Spleen (tissue), 11 donors: Measurements from ENCODE around the gene PRMT9. TPM values are rescaled to one million over a fixed set of nuclear protein-coding genes. Genes with fewer than 3 reads are reported as not detected.

ENCODE experiments used
- DNase-seq: peaks from one replicate; pipeline ENCODE4 v3.0.0-alpha.2; 2020
- H3K27ac ChIP-seq, 8 donors: fragments of 200-600 bp; sonication (generic) in 7 of 8; 1 replicate in 4 of 8; 2 replicates in 4 of 8; pipeline versions ENCODE4 v1.5.0 to v1.8.0; 2016 to 2021; ENCODE audit warnings: inconsistent platforms in 4 of 8, mild to moderate bottlenecking in 4 of 8, moderate library complexity in 1 of 8
- H3K27me3 ChIP-seq, 7 donors: fragments of 200-600 bp; sonication (generic) in 6 of 7; replicated peaks in 1 of 7; 1 replicate in 4 of 7; 2 replicates in 3 of 7; pipeline versions ENCODE4 v1.5.0 to v1.8.0; 2016 to 2021; ENCODE audit warnings: inconsistent platforms in 3 of 7, mild to moderate bottlenecking in 1 of 7
- H3K36me3 ChIP-seq, 6 donors: fragments of 200-600 bp; sonication (generic) in 5 of 6; 1 replicate in 4 of 6; 2 replicates in 2 of 6; pipeline versions ENCODE4 v1.5.0 to v1.8.0; 2016 to 2021; ENCODE audit warnings: inconsistent platforms in 2 of 6
- H3K4me1 ChIP-seq, 6 donors: fragments of 200-600 bp; sonication (generic) in 5 of 6; 1 replicate in 3 of 6; 2 replicates in 3 of 6; pipeline versions ENCODE4 v1.5.0 to v1.8.0; 2016 to 2021; ENCODE audit warnings: inconsistent platforms in 3 of 6
- H3K4me3 ChIP-seq, 8 donors: fragments of 200-600 bp; sonication (generic) in 7 of 8; 1 replicate in 4 of 8; 2 replicates in 4 of 8; pipeline versions ENCODE4 v1.5.0 to v1.8.0; 2016 to 2021; ENCODE audit warnings: inconsistent platforms in 4 of 8, mild to moderate bottlenecking in 4 of 8, moderate library complexity in 2 of 8
- H3K9me3 ChIP-seq, 8 donors: fragments of 200-600 bp; sonication (generic) in 7 of 8; 1 replicate in 4 of 8; 2 replicates in 4 of 8; pipeline versions ENCODE4 v1.5.0 to v1.8.0; 2016 to 2021; ENCODE audit warnings: inconsistent platforms in 4 of 8
- CTCF ChIP-seq, 11 experiments: fragments of 200-600 bp in 7 of 11; fragments of 450-650 bp in 4 of 11; sonication (generic) in 4 of 11; IDR thresholded peaks in 8 of 11; conservative IDR thresholded peaks in 3 of 11; 1 replicate in 7 of 11; 2 replicates in 4 of 11; pipeline versions ENCODE4 v1.4.0 to v1.8.0; 2016 to 2021; ENCODE audit warnings: antibody characterized with exemption in 11 of 11, inconsistent platforms in 4 of 11, mild to moderate bottlenecking in 1 of 11
- POLR2A ChIP-seq, 3 donors: fragments of 450-650 bp; IDR thresholded peaks; one replicate each; pipeline ENCODE4 v1.5.1; 2017; ENCODE audit warnings: antibody characterized with exemption in 3 of 3, mild to moderate bottlenecking in 1 of 3
- POLR2AphosphoS5 ChIP-seq, 3 donors: sonication (generic); formaldehyde crosslinking; IDR thresholded peaks; one replicate each; pipeline ENCODE4 v1.5.1; 2017; ENCODE audit warnings: antibody characterized with exemption in 3 of 3
- WGBS, 5 donors: extraction: QIAGEN DNeasy Blood & Tissue Kit in 3 of 5; methylation state at CpG; one replicate each; pipeline versions ENCODE4 v1.1.5 to v1.1.7; 2013 to 2018; 5-methylcytosine and 5-hydroxymethylcytosine counted together
- intact Hi-C: fragments of 100-400 bp; cut with DNase I; formaldehyde crosslinking; loops from one replicate; pipeline ENCODE4 v1.15.0; 2023; ENCODE audit warnings: low total_unique reads
- polyA plus RNA-seq, 3 donors: library from polyadenylated mRNA; stranded (reverse); fragments of 200-250 nt; gene quantifications; one replicate each; pipeline ENCODE4 v1.2.1, GENCODE V29; 2013
- total RNA-seq, 7 donors: library from RNA; depleted of rRNA in 3 of 7; stranded (reverse); fragments of >200 nt in 3 of 7; fragmentation: NEBNext Ultra II Directional in 4 of 7; extraction: Animal tissue kit (Norgen Biotek cat#: 25700) in 4 of 7; gene quantifications; one replicate each; pipeline versions ENCODE4 v1.1.0 to v1.2.1, GENCODE V29; 2016 to 2021
- donor health status: healthy with polysubstance abuse.
- donor health status: DM: no; HTN: no; CAD: no; lungs with moderate emphysema.
- donor health status: DM: no; HTN: no; CAD: no.
- donor health status: Bipolar disorder and iron deficiency.
- donor health status: healthy.
- donor health status: DM: no; HTN: no; CAD: no.
- donor health status: DM: yes; HTN: yes; CAD: no.

PRMT9 gene
- total and polyA plus RNA-seq, 10 donors: 2.9 to 11.2 (median 8.7) TPM

- Histone ChIP-seq H3K9me3 (peaks cover 0 to 6% (median 0%) of the 10 kb centered on the region in 8 donors), H3K36me3 (peaks cover 3 to 89% (median 63%) of the 10 kb centered on the region in 6 donors), H3K4me3 (no peak overlapping the region), H3K27ac (no peak overlapping the region), H3K4me1 (peaks cover 0 to 5% (median 0%) of the 10 kb centered on the region in 6 donors), H3K27me3 (no peaks in the 10 kb centered on the region)
- intact Hi-C loops: no loop called here
- TF ChIP-seq POLR2A (IDR thresholded peaks at IDR 0.05): no peak
- no peak for TF ChIP-seq POLR2AphosphoS5 (IDR thresholded peaks at IDR 0.05)
- no peak for TF ChIP-seq CTCF (IDR thresholded peaks at IDR 0.05 in 8 of 11, conservative IDR thresholded peaks at IDR 0.05 in 3 of 11)
- no peak for DNase-seq
- WGBS, 5 donors: 63 to 74% (median 67%) methylated on average over 2 of the region's 2 CpGs
Measured at GRCh38 chr4:147638942-147639341, 45.0 kb downstream of the PRMT9 start.

DNA sequence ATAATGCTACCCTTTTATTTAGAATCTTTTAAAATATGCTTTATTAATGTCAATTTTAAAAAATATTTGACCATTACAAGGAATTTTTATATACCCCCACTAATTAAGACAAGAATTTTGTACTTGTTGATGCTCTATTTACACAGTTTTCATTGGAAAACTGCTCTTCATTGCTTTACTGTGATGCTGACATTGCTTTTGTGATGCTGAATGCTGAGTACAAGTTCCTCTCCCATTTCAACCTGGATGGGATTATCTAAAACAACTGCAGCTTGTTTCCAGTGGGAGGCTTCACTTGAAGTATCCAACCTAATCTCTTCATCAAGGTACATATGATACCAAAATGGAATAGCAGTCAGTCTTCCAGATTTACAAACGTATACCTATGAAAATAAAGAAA, 45.6 kb downstream of the PRMT9 start:
- 85 to 94% (median 93%) methylated on average over 1 of the region's 1 CpG for WGBS, 5 donors
- Histone ChIP-seq H3K4me3 (no peak overlapping the region), H3K27me3 (no peaks in the 10 kb centered on the region), H3K4me1 (peaks cover 0 to 5% (median 0%) of the 10 kb centered on the region in 6 donors), H3K27ac (no peak overlapping the region), H3K9me3 (peaks cover 0 to 6% (median 0%) of the 10 kb centered on the region in 8 donors), H3K36me3 (peaks cover 3 to 93% (median 69%) of the 10 kb centered on the region in 6 donors)
- no peak for DNase-seq
- TF ChIP-seq POLR2AphosphoS5 (IDR thresholded peaks at IDR 0.05): no peak
- intact Hi-C loops: no loop called here

- no peak overlapping the region for H3K27ac ChIP-seq
- DNase-seq: no peak
- H3K4me1 ChIP-seq: peaks cover 0 to 5% (median 0%) of the 10 kb centered on the region in 6 donors
- H3K36me3 ChIP-seq: peaks cover 3 to 93% (median 70%) of the 10 kb centered on the region in 6 donors
- intact Hi-C loops: no loop called here
- H3K27me3 ChIP-seq: no peaks in the 10 kb centered on the region
- no peak overlapping the region for H3K4me3 ChIP-seq
- peaks cover 0 to 6% (median 0%) of the 10 kb centered on the region in 8 donors for H3K9me3 ChIP-seq
- TF ChIP-seq POLR2A (IDR thresholded peaks at IDR 0.05) (no peak), POLR2AphosphoS5 (IDR thresholded peaks at IDR 0.05) (no peak), CTCF (IDR thresholded peaks at IDR 0.05 in 8 of 11, conservative IDR thresholded peaks at IDR 0.05 in 3 of 11) (no peak)
Measured at GRCh38 chr4:147635348-147635747, 48.6 kb downstream of the PRMT9 start.

DNA sequence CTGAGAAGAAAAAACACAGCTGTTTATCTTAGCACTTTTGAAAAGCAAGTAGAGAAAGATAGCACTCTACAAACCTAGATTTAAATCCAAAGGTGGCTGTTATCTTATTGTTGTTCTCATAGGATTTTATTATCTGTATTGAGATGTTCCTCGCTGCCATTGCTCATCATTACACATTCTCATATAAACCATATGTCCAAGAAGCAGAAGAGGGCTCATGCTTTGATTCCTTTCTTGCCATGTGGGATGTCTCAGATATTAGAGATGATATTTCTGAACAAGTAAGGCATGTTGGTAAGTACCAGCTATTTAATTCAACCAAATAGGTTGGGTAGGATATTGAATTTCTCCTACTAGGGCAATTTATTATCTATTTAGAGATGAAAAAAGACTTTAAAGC, 50.3 kb downstream of the PRMT9 start:
- peaks cover 3 to 100% (median 81%) of the 10 kb centered on the region in 6 donors for H3K36me3 ChIP-seq
- 81 to 100% (median 97%) methylated on average over 1 of the region's 1 CpG for WGBS, 5 donors
- intact Hi-C loops: no loop called here
- no peak overlapping the region for H3K4me3 ChIP-seq
- H3K9me3 ChIP-seq: peaks cover 0 to 6% (median 0%) of the 10 kb centered on the region in 8 donors
- no peak for DNase-seq
- no peak overlapping the region for H3K27ac ChIP-seq
- H3K27me3 ChIP-seq: no peaks in the 10 kb centered on the region
- H3K4me1 ChIP-seq: no peaks in the 10 kb centered on the region
- TF ChIP-seq POLR2AphosphoS5 (IDR thresholded peaks at IDR 0.05) (no peak), CTCF (IDR thresholded peaks at IDR 0.05 in 8 of 11, conservative IDR thresholded peaks at IDR 0.05 in 3 of 11) (no peak), POLR2A (IDR thresholded peaks at IDR 0.05) (no peak)

- WGBS, 5 donors: 77 to 90% (median 85%) methylated on average over 3 of the region's 3 CpGs
- TF ChIP-seq CTCF (IDR thresholded peaks at IDR 0.05 in 8 of 11, conservative IDR thresholded peaks at IDR 0.05 in 3 of 11) (no peak), POLR2AphosphoS5 (IDR thresholded peaks at IDR 0.05) (no peak), POLR2A (IDR thresholded peaks at IDR 0.05) (no peak)
- no peak for DNase-seq
- Histone ChIP-seq H3K27me3 (no peaks in the 10 kb centered on the region), H3K4me1 (no peaks in the 10 kb centered on the region), H3K36me3 (peaks cover 3 to 100% (median 80%) of the 10 kb centered on the region in 6 donors), H3K4me3 (no peak overlapping the region), H3K27ac (no peak overlapping the region), H3K9me3 (peaks cover 0 to 6% (median 0%) of the 10 kb centered on the region in 8 donors)
- intact Hi-C loops: no loop called here
Measured at GRCh38 chr4:147633113-147633512, 50.9 kb downstream of the PRMT9 start.
